ENCODE data around the gene C11orf97.

DNA sequence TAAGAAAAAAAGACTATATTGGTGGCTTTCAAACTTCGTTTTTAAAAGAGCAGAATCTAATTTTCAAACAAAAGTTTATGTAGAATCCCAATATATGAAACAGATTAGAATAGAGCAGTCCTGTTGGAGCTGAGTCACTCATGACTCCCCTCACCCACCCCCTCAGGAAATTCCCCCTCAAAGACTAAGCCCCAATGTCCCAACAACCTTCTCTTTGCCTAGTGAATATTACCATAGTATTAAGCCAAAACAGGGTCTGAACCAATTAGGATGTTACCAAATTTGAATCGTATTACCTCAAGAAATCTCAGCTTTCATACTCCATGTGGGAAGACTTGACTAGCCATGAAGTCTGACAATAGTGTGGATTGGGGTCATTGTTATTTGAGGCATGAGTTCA, 47.1 kb downstream of the C11orf97 start:
- no peak for TF ChIP-seq EZH2 (IDR thresholded peaks at IDR 0.05; ENCODE audit: insufficient read depth, low read length)
- TF ChIP-seq, protein P1, sequence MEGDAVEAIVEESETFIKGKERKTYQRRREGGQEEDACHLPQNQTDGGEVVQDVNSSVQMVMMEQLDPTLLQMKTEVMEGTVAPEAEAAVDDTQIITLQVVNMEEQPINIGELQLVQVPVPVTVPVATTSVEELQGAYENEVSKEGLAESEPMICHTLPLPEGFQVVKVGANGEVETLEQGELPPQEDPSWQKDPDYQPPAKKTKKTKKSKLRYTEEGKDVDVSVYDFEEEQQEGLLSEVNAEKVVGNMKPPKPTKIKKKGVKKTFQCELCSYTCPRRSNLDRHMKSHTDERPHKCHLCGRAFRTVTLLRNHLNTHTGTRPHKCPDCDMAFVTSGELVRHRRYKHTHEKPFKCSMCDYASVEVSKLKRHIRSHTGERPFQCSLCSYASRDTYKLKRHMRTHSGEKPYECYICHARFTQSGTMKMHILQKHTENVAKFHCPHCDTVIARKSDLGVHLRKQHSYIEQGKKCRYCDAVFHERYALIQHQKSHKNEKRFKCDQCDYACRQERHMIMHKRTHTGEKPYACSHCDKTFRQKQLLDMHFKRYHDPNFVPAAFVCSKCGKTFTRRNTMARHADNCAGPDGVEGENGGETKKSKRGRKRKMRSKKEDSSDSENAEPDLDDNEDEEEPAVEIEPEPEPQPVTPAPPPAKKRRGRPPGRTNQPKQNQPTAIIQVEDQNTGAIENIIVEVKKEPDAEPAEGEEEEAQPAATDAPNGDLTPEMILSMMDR (IDR thresholded peaks at IDR 0.05; ENCODE audit: insufficient read depth, low read depth, low read length) = no peak

Data from astrocyte (in vitro differentiated cells and primary cell).